Nephron (organoid): Measurements from ENCODE around the gene TNFSF18.

ENCODE experiments used
- H3K27ac Mint-ChIP-seq, 3 experiments: 2 replicates each; pipeline ENCODE4 v1.8.0; 2020; ENCODE audit warnings: mixed read lengths in 3 of 3, mild to moderate bottlenecking in 2 of 3, moderate library complexity in 1 of 3
- H3K27me3 Mint-ChIP-seq: 2 replicates; pipeline ENCODE4 v1.8.0; 2021; ENCODE audit warnings: low read depth, mild to moderate bottlenecking, moderate library complexity, mixed read lengths
- H3K36me3 Mint-ChIP-seq: 2 replicates; pipeline ENCODE4 v1.8.0; 2020; ENCODE audit warnings: low read depth, mixed read lengths
- H3K4me1 Mint-ChIP-seq: 2 replicates; pipeline ENCODE4 v1.8.0; 2020; ENCODE audit warnings: mixed read lengths
- H3K4me3 Mint-ChIP-seq, 3 experiments: 2 replicates each; pipeline ENCODE4 v1.8.0; 2020; ENCODE audit warnings: mild to moderate bottlenecking in 3 of 3, mixed read lengths in 3 of 3, moderate library complexity in 2 of 3
- H3K9me3 Mint-ChIP-seq: 2 replicates; pipeline ENCODE4 v1.8.0; 2020; ENCODE audit warnings: mixed read lengths
- TF ChIP-seq, protein P1 (sequence below), 3 experiments: fragments of 200-600 bp; sonication (generic); IDR thresholded peaks; one replicate each; pipeline ENCODE4 v1.5.0; 2021; ENCODE audit warnings: antibody characterized with exemption in 3 of 3; ENCODE audit not compliant: unreplicated experiment in 3 of 3

TNFSF18 gene

DNA sequence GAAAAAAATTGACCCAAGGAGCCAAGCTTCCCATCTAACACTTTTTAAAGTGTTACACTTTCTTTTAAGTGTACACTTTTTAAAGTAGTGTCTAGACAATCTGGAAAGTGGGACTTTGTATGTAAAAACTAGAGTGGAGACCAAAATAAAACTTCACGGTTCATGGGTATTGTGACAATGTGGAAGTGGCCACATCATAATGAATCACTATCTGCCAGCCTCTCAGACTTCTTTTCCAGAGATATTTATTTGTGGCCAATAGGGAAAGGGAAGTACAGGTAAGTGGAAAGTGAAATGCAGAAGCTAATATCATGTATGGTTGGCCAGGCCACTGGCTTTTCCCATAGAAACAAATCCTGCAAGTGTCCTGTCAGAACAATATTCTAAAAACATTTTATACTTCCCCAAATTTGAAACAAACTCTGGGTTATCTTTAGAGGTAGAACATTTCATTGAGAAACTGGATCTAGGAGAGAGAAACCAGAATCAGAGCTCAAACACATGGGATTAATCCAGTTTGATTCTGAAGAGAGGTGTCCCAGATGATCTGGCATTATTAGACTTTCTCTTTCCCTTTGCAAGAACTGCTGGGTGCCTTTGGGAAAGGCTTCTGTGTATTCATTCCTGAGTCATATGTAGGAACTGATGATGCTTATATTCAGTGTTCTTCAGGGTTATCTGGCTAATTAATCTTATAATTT lies 2.0 kb downstream of the TNFSF18 start:
- H3K4me3 Mint-ChIP-seq, result no peak overlapping the region
- H3K36me3 Mint-ChIP-seq, result no peaks in the 10 kb centered on the region
- no peaks in the 10 kb centered on the region for H3K27me3 Mint-ChIP-seq
- no peaks in the 10 kb centered on the region for H3K9me3 Mint-ChIP-seq
- H3K27ac Mint-ChIP-seq, result no peak overlapping the region
- TF ChIP-seq, protein P1, sequence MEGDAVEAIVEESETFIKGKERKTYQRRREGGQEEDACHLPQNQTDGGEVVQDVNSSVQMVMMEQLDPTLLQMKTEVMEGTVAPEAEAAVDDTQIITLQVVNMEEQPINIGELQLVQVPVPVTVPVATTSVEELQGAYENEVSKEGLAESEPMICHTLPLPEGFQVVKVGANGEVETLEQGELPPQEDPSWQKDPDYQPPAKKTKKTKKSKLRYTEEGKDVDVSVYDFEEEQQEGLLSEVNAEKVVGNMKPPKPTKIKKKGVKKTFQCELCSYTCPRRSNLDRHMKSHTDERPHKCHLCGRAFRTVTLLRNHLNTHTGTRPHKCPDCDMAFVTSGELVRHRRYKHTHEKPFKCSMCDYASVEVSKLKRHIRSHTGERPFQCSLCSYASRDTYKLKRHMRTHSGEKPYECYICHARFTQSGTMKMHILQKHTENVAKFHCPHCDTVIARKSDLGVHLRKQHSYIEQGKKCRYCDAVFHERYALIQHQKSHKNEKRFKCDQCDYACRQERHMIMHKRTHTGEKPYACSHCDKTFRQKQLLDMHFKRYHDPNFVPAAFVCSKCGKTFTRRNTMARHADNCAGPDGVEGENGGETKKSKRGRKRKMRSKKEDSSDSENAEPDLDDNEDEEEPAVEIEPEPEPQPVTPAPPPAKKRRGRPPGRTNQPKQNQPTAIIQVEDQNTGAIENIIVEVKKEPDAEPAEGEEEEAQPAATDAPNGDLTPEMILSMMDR (IDR thresholded peaks at IDR 0.05; ENCODE audit: unreplicated experiment in 3 of 3), result no peak
- peaks cover 18% of the 10 kb centered on the region for H3K4me1 Mint-ChIP-seq

DNA sequence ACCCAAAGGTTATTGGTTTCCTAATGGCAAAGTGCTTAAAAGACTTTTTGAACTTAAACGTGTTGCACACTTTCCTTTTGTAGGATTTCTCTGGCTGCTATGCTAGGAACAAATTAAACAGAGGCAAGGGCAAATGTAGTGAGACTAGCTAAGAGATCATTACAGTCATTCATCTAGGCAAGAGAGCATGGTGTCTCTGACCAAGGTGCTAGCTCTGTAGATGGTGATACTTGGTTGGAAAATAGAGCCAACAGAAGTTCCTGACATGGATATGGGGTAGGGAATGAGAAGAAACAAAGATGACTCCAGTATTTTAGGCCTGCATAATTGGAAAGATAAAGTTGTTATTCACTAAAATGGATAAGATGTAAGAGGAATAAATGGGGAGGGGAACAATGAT lies 6.1 kb downstream of the TNFSF18 start:
- no peaks in the 10 kb centered on the region for H3K9me3 Mint-ChIP-seq
- H3K4me3 Mint-ChIP-seq, result no peak overlapping the region
- H3K27ac Mint-ChIP-seq, result no peak overlapping the region
- TF ChIP-seq, protein P1 (IDR thresholded peaks at IDR 0.05; ENCODE audit: unreplicated experiment in 3 of 3), result no peak
- no peaks in the 10 kb centered on the region for H3K27me3 Mint-ChIP-seq
- no peaks in the 10 kb centered on the region for H3K36me3 Mint-ChIP-seq
- H3K4me1 Mint-ChIP-seq, result no peaks in the 10 kb centered on the region

DNA sequence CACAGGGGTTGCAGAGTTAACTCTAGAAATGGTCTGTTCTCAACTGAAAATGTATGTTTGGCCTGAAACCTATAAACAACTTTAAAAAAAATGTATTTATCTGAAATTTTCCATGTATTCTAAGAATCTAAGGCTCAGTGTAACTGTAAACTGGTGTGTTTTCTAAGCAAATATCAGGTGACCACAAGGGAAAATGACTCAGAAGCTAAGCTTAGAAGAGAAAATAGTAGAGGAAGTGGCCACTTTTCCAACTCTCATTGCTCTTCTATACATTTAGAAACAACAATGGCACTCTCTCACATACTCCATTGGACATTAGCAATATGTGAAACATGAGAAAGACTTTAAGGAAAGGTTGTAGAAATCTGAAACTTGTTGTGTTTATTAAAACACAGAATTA lies 7.5 kb downstream of the TNFSF18 start:
- TF ChIP-seq, protein P1 (IDR thresholded peaks at IDR 0.05; ENCODE audit: unreplicated experiment in 3 of 3), result no peak
- H3K36me3 Mint-ChIP-seq, result no peaks in the 10 kb centered on the region
- no peak overlapping the region for H3K27ac Mint-ChIP-seq
- H3K4me1 Mint-ChIP-seq, result no peaks in the 10 kb centered on the region
- H3K27me3 Mint-ChIP-seq, result no peaks in the 10 kb centered on the region
- H3K4me3 Mint-ChIP-seq, result no peak overlapping the region
- H3K9me3 Mint-ChIP-seq, result no peaks in the 10 kb centered on the region

DNA sequence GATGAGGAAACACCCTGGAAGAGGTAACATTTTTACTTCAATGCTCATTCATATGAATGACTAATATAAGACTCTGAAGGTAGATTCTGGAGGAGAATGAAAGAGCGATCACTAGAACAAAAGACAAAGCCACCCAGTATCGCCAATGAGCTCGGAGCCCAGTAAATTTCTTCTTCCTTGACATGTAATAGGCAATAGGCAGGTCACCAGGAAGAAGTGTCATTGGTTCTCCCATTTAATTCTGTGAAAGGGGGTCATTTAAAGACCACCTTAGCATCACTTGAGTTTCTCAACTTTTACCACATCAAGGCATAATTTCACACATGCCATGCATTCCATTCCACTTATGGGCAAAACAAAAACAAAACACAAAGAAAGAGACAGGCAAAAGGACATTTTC lies 7.9 kb downstream of the TNFSF18 start:
- no peak overlapping the region for H3K27ac Mint-ChIP-seq
- no peaks in the 10 kb centered on the region for H3K9me3 Mint-ChIP-seq
- H3K36me3 Mint-ChIP-seq, result no peaks in the 10 kb centered on the region
- TF ChIP-seq, protein P1 (IDR thresholded peaks at IDR 0.05; ENCODE audit: unreplicated experiment in 3 of 3), result no peak
- no peaks in the 10 kb centered on the region for H3K4me1 Mint-ChIP-seq
- no peaks in the 10 kb centered on the region for H3K27me3 Mint-ChIP-seq
- H3K4me3 Mint-ChIP-seq, result no peak overlapping the region

DNA sequence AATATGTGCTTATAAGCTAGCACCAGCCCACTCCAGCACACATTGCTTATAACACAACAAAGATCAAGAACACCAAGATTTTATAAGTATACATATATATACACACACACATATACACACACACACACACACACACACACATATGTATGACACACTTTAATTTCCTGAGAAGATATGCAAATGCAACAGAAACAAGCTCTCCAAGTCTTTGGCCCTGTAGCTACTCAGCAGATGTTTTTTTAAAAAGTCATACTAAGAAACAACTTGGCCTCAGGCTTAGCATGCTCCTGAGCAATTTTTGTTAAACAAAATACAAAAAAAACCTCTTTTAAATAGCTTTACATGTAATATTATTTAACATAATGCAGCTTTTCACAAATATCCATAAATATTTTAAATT lies 11.1 kb downstream of the TNFSF18 start:
- TF ChIP-seq, protein P1 (IDR thresholded peaks at IDR 0.05; ENCODE audit: unreplicated experiment in 3 of 3), result no peak
- Mint-ChIP-seq H3K36me3 (no peaks in the 10 kb centered on the region), H3K9me3 (no peaks in the 10 kb centered on the region), H3K4me3 (no peak overlapping the region), H3K4me1 (no peaks in the 10 kb centered on the region), H3K27ac (no peak overlapping the region), H3K27me3 (no peaks in the 10 kb centered on the region)

DNA sequence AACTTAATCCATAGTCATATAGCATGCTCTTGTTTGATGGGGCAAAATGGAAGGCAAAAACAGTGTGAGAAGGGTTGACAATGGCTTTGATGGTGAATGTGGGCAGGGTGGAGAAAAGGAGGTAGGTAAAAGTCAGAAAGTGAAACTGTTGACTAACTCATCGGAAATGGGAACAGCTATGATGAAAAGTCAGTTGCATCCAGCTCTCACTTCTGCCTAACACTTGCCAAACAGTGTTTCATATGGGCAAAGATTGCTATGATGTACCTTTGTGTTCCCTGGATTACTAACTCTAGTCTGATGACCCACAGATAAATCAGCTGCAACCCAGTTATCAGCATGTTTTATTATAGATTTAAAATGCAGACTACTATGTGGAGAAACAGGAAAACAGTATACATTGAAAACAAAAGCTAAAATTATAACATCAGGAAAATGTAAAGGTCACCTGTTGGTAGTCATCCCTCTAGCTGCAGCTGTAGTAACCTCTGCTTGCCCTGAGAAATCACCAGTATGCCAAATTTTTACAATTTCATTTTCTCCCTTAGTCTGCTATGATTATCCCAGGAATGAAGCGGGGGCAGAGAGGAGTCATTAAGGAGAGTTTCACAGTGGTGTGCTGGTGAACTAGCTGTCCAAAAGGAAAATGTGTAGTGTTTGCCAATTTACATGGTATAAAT lies 11.7 kb downstream of the TNFSF18 start:
- no peak overlapping the region for H3K27ac Mint-ChIP-seq

More for the DNA sequence above, 11.7 kb downstream of the TNFSF18 start:
- TF ChIP-seq, protein P1 (IDR thresholded peaks at IDR 0.05; ENCODE audit: unreplicated experiment in 3 of 3), result no peak
- Mint-ChIP-seq H3K4me1 (no peaks in the 10 kb centered on the region), H3K4me3 (no peak overlapping the region), H3K27me3 (no peaks in the 10 kb centered on the region), H3K36me3 (no peaks in the 10 kb centered on the region), H3K9me3 (no peaks in the 10 kb centered on the region)
